ENCODE data around the gene ESRRA. TPM values are rescaled to one million over a fixed set of nuclear protein-coding genes. Genes with fewer than 3 reads are reported as not detected.

ESRRA gene
- total RNA-seq, 2 donors from 2014 or later, result 33.4 to 46.0 TPM

- H3K9me3 ChIP-seq, result no peaks in the 10 kb centered on the region
- no peak for ATAC-seq (ENCODE audit: insufficient number of reproducible peaks, low FRiP score, low read depth)
- H3K27ac ChIP-seq, result peak overlapping the region; percentile 84 to 86
- no peaks in the 10 kb centered on the region for H3K27me3 ChIP-seq (replicated peaks; ENCODE audit: insufficient read depth)
- no peak for DNase-seq (ENCODE audit: low spot score)
- no peak for TF ChIP-seq CTCF (IDR thresholded peaks at IDR 0.05)
- peaks cover 25% of the 10 kb centered on the region for H3K36me3 ChIP-seq
- peak overlapping the region; percentile 98 for H3K4me3 ChIP-seq
- peaks cover 28 to 40% of the 10 kb centered on the region in 2 donors for H3K4me1 ChIP-seq (ENCODE audit: control insufficient read depth in 1 of 2, low read depth in 2 of 2)
Measured at GRCh38 chr11:64358536-64358906, 53.2 kb downstream of the ESRRA start.

DNA sequence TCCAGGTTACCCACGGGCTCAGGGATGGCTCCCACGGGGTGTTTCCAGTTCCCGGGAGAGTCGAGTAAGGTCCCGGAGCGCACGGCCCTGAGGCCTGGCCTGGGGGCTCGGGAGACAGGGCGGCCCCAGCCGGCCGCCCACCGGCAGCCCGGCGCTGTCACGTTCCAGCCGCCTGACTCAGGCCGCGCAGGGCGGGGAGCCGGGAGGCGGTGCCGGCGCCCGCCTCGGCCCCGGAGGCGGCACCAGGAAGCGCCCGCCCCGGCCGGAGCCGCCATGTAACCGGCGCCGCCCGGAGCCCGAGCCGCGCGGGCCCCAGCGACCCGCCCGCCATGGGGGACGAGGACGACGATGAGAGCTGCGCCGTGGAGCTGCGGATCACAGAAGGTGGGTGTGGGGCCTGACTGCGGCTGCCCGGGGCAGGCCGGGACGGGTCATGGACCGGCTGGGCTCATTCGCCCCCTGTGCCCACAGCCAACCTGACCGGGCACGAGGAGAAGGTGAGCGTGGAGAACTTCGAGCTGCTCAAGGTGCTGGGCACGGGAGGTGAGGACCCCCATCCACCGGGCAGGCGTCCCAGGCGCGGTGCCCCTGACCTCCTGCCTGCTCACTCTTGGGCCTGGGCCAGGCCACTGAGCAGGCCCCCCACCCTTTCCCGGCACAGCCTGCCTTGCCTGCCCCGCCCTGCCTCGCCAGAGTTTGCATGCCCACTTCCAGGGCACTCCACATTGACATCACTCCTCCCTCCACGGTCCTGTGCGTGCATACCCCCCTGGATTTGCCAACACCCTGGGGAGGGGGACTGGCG is 53.8 kb downstream of the ESRRA start, which contains the start of gene RPS6KA4:
TSS of gene RPS6KA4 (plus strand) at position 256 of the 805 bp plus-strand sequence. CDS start at position 330, 74 bp downstream.
- Histone ChIP-seq H3K27me3 (replicated peaks; ENCODE audit: insufficient read depth) (no peaks in the 10 kb centered on the region), H3K36me3 (peaks cover 25% of the 10 kb centered on the region), H3K4me3 (peak within 1 kb of the TSS; percentile 98), H3K27ac (peak within 1 kb of the TSS; percentile 84 to 86), H3K9me3 (no peaks in the 10 kb centered on the region), H3K4me1 (ENCODE audit: control insufficient read depth in 1 of 2, low read depth in 2 of 2) (peaks cover 28 to 40% of the 10 kb centered on the region in 2 donors)
- TF ChIP-seq CTCF (IDR thresholded peaks at IDR 0.05), result no peak
- ATAC-seq (ENCODE audit: insufficient number of reproducible peaks, low FRiP score, low read depth), result peak; percentile 78
- no peak for DNase-seq (ENCODE audit: low spot score)

DNA sequence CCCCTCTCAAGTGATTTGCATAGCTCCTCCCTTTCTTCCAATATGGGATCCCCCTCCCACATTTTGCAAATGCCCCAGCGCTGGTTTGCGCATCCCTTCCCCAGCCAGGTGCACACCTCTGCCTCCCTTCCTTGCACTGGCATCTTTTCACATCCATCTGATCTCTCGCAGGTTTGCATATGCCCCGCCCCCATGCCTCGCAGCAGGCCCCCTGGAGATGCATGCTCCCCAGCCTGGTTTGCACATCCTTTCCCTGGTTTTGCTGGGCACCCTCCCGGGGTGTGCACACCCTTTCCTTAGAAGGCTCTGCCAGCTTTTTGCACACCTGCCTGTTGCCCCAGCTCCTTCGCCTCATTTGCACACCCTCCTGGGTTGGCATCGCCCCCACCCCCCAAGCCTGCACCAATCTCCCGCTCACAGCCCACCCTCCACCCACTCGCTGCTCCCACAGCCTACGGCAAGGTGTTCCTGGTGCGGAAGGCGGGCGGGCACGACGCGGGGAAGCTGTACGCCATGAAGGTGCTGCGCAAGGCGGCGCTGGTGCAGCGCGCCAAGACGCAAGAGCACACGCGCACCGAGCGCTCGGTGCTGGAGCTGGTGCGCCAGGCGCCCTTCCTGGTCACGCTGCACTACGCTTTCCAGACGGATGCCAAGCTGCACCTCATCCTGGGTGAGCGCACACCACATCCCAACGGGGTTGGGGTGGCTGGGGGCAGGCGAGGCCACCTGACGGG is 54.6 kb downstream of the ESRRA start:
- Histone ChIP-seq H3K4me3 (peak overlapping the region; percentile 98), H3K27me3 (replicated peaks; ENCODE audit: insufficient read depth) (no peaks in the 10 kb centered on the region), H3K27ac (peak overlapping the region in 1 of 2 donors; percentile 56), H3K9me3 (no peaks in the 10 kb centered on the region), H3K4me1 (ENCODE audit: control insufficient read depth in 1 of 2, low read depth in 2 of 2) (peaks cover 28 to 40% of the 10 kb centered on the region in 2 donors), H3K36me3 (peaks cover 26% of the 10 kb centered on the region)
- no peak for TF ChIP-seq CTCF (IDR thresholded peaks at IDR 0.05)
- no peak for DNase-seq (ENCODE audit: low spot score)
- ATAC-seq (ENCODE audit: insufficient number of reproducible peaks, low FRiP score, low read depth), result no peak

- Histone ChIP-seq H3K4me1 (ENCODE audit: control insufficient read depth in 1 of 2, low read depth in 2 of 2) (peaks cover 25 to 38% of the 10 kb centered on the region in 2 donors), H3K27ac (no peak overlapping the region), H3K9me3 (no peaks in the 10 kb centered on the region), H3K27me3 (replicated peaks; ENCODE audit: insufficient read depth) (no peaks in the 10 kb centered on the region), H3K4me3 (peak overlapping the region; percentile 98), H3K36me3 (peaks cover 32% of the 10 kb centered on the region)
- ATAC-seq (ENCODE audit: insufficient number of reproducible peaks, low FRiP score, low read depth), result no peak
- no peak for DNase-seq (ENCODE audit: low spot score)
- no peak for TF ChIP-seq CTCF (IDR thresholded peaks at IDR 0.05)
Measured at GRCh38 chr11:64360448-64360921, 55.2 kb downstream of the ESRRA start.

DNA sequence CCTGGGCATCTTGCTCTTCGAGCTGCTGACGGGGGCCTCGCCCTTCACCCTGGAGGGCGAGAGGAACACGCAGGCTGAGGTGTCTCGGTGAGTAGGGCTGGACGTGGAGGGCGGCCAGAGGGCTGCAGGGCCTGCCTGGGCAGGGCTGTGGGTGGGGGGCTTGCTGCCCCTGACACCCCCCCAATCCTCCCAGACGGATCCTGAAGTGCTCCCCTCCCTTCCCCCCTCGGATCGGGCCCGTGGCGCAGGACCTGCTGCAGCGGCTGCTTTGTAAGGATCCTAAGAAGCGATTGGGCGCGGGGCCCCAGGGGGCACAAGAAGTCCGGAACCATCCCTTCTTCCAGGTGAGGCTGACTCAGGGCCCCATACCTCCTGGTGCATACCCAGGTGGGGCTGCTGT is 56.3 kb downstream of the ESRRA start:
- H3K9me3 ChIP-seq, result no peaks in the 10 kb centered on the region
- ATAC-seq (ENCODE audit: insufficient number of reproducible peaks, low FRiP score, low read depth) (no peak), DNase-seq (ENCODE audit: low spot score) (no peak)
- H3K4me1 ChIP-seq (ENCODE audit: control insufficient read depth in 1 of 2, low read depth in 2 of 2), result peaks cover 24 to 32% of the 10 kb centered on the region in 2 donors
- no peak overlapping the region for H3K27ac ChIP-seq
- TF ChIP-seq CTCF (IDR thresholded peaks at IDR 0.05), result no peak
- peaks cover 44% of the 10 kb centered on the region for H3K36me3 ChIP-seq
- no peaks in the 10 kb centered on the region for H3K27me3 ChIP-seq (replicated peaks; ENCODE audit: insufficient read depth)
- no peak overlapping the region for H3K4me3 ChIP-seq

Data from thoracic aorta (tissue), 2 donors.